Caco-2 (cell line): ENCODE results near the gene MUC5B. TPM values are rescaled to one million over a fixed set of nuclear protein-coding genes. Genes with fewer than 3 reads are reported as not detected.
A peak's percentile ranks its signal among the peaks of the same experiment; 100 is the strongest.

ENCODE experiments used
- BruUV-seq: library from RNA; stranded (reverse); fragments of 400-500 nt; replicated peaks from 2 replicates; lab custom pipeline; 2021; lab: Mats Ljungman, UMichigan
- CTCF ChIA-PET: fragments of 300-600 bp; sonication (Branson Sonifier 250); formaldehyde crosslinking; loops from one replicate; lab custom pipeline; 2022; ENCODE audit warnings: antibody characterized with exemption; lab: Charles Lee
- POLR2A ChIA-PET: fragments of 300-600 bp; sonication (Branson Sonifier 250); formaldehyde crosslinking; loops from one replicate; lab custom pipeline; 2022; ENCODE audit warnings: antibody characterized with exemption; lab: Charles Lee
- DNase-seq, 2 experiments: peaks; one replicate each; pipeline versions ENCODE4 v3.0.0 to v3.0.0-alpha.2; 2020 to 2022
- H3K27me3 ChIP-seq: replicated peaks from 2 replicates; pipeline ENCODE4 v1.6.0; 2011; ENCODE audit warnings: low read length; ENCODE audit not compliant: control insufficient read depth, insufficient read depth
- H3K36me3 ChIP-seq: 2 replicates; pipeline ENCODE4 v1.5.1; 2011; ENCODE audit warnings: low read length; ENCODE audit not compliant: control insufficient read depth, insufficient read depth
- H3K4me1 ChIP-seq: fragments of 250-450 bp; sonication (Bioruptor Pico); 2 replicates; pipeline ENCODE4 v1.5.1; 2020; ENCODE audit warnings: mild to moderate bottlenecking
- H3K4me3 ChIP-seq: 2 replicates; pipeline ENCODE4 v1.5.1; 2011; ENCODE audit warnings: low read depth, mild to moderate bottlenecking, control low read depth, low read length
- H3K9me3 ChIP-seq: fragments of 250-450 bp; sonication (Bioruptor Pico); 2 replicates; pipeline ENCODE4 v1.5.1; 2020; ENCODE audit warnings: mild to moderate bottlenecking, moderate library complexity
- H3K27ac Mint-ChIP-seq: one replicate; pipeline ENCODE4 v1.8.0; 2022; ENCODE audit warnings: mixed read lengths; ENCODE audit not compliant: unreplicated experiment
- H3K27me3 Mint-ChIP-seq: one replicate; pipeline ENCODE4 v1.8.0; 2022; ENCODE audit warnings: mixed read lengths; ENCODE audit not compliant: insufficient read depth, unreplicated experiment
- H3K36me3 Mint-ChIP-seq: one replicate; pipeline ENCODE4 v1.8.0; 2022; ENCODE audit warnings: mild to moderate bottlenecking, mixed read lengths; ENCODE audit not compliant: insufficient read depth, unreplicated experiment
- H3K4me1 Mint-ChIP-seq: one replicate; pipeline ENCODE4 v1.8.0; 2022; ENCODE audit warnings: low read depth, mixed read lengths; ENCODE audit not compliant: unreplicated experiment
- H3K4me3 Mint-ChIP-seq: one replicate; pipeline ENCODE4 v1.8.0; 2022; ENCODE audit warnings: mild to moderate bottlenecking, moderate library complexity, mixed read lengths; ENCODE audit not compliant: unreplicated experiment
- H3K9me3 Mint-ChIP-seq: one replicate; pipeline ENCODE4 v1.8.0; 2022; ENCODE audit warnings: mixed read lengths; ENCODE audit not compliant: unreplicated experiment
- CTCF ChIP-seq, 2 experiments: fragments of 200-600 bp in 1 of 2; IDR thresholded peaks; 1 replicate in 1 of 2; 2 replicates in 1 of 2; pipeline versions ENCODE4 v1.5.1 to v1.8.0; 2011 to 2022; ENCODE audit warnings: antibody characterized with exemption in 1 of 2, control low read depth in 1 of 2, inconsistent platforms in 1 of 2, low read depth in 1 of 2, low read length in 1 of 2, mild to moderate bottlenecking in 1 of 2, moderate library complexity in 1 of 2; ENCODE audit not compliant: insufficient read depth in 1 of 2, severe bottlenecking in 1 of 2, unreplicated experiment in 1 of 2
- intact Hi-C: fragments of 100-400 bp; cut with micrococcal nuclease; formaldehyde crosslinking; loops from one replicate; pipeline ENCODE4 v1.10.0; 2022; ENCODE audit not compliant: unreplicated experiment
- total RNA-seq: library from RNA; stranded (reverse); gene quantifications from 2 replicates; pipeline ENCODE4 v1.2.3, GENCODE V29; 2022

Gene MUC5B
- total RNA-seq, 1 experiment from 2014 or later = not detected

GRCh38 chr11:1223346-1224110, 662 bp downstream of the MUC5B start:
- H3K4me1 ChIP-seq = no peaks in the 10 kb centered on the region
- Mint-ChIP-seq H3K4me3 (no peak overlapping the region), H3K27ac (no peak overlapping the region), H3K36me3 (no peaks in the 10 kb centered on the region), H3K9me3 (no peaks in the 10 kb centered on the region), H3K4me1 (no peaks in the 10 kb centered on the region), H3K27me3 (no peaks in the 10 kb centered on the region)
- no TSS peak for BruUV-seq
- ChIA-PET CTCF (no interaction called here), POLR2A (no interaction called here)
- no peaks in the 10 kb centered on the region for H3K27me3 ChIP-seq
- no peaks in the 10 kb centered on the region for H3K36me3 ChIP-seq
- intact Hi-C loops = no loop called here
- peak in 1 of 2 experiments; percentile 30 for DNase-seq
- no peaks in the 10 kb centered on the region for H3K9me3 ChIP-seq
- TF ChIP-seq CTCF (IDR thresholded peaks at IDR 0.05; ENCODE audit: insufficient read depth in 1 of 2, low read depth in 1 of 2, low read length in 1 of 2, severe bottlenecking in 1 of 2, unreplicated experiment in 1 of 2) = no peak
- no peak overlapping the region for H3K4me3 ChIP-seq

DNA sequence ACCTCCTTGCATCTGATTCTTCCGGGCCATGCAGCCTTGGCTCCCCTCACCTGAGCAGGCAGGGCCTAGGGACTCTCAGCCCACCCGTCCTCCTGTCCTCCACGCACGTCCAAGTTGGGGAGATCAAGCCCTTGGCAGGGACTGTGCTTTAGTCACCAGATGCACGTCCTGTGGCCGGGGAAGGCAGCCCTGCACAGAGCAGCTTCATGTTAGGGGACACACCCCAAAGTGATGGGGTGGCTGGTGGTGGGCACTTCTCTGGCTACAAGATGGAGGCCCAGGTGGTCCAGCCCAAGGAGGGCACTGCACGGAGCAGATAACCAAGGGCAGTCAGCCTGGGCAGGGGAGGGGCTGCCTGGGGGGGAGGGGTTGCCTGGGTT, 1.2 kb downstream of the MUC5B start:
- Histone ChIP-seq H3K36me3 (no peaks in the 10 kb centered on the region), H3K27me3 (no peaks in the 10 kb centered on the region), H3K9me3 (no peaks in the 10 kb centered on the region), H3K4me1 (no peaks in the 10 kb centered on the region), H3K4me3 (no peak overlapping the region)
- no peaks in the 10 kb centered on the region for H3K36me3 Mint-ChIP-seq
- POLR2A ChIA-PET = no interaction called here
- H3K27ac Mint-ChIP-seq = no peak overlapping the region
- H3K4me3 Mint-ChIP-seq = no peak overlapping the region
- TF ChIP-seq CTCF (IDR thresholded peaks at IDR 0.05; ENCODE audit: insufficient read depth in 1 of 2, low read depth in 1 of 2, low read length in 1 of 2, severe bottlenecking in 1 of 2, unreplicated experiment in 1 of 2) = no peak
- intact Hi-C loops = no loop called here
- no peaks in the 10 kb centered on the region for H3K4me1 Mint-ChIP-seq
- no TSS peak for BruUV-seq
- DNase-seq = peak in 1 of 2 experiments; percentile 31
- H3K9me3 Mint-ChIP-seq = no peaks in the 10 kb centered on the region
- CTCF ChIA-PET = no interaction called here
- no peaks in the 10 kb centered on the region for H3K27me3 Mint-ChIP-seq

DNA sequence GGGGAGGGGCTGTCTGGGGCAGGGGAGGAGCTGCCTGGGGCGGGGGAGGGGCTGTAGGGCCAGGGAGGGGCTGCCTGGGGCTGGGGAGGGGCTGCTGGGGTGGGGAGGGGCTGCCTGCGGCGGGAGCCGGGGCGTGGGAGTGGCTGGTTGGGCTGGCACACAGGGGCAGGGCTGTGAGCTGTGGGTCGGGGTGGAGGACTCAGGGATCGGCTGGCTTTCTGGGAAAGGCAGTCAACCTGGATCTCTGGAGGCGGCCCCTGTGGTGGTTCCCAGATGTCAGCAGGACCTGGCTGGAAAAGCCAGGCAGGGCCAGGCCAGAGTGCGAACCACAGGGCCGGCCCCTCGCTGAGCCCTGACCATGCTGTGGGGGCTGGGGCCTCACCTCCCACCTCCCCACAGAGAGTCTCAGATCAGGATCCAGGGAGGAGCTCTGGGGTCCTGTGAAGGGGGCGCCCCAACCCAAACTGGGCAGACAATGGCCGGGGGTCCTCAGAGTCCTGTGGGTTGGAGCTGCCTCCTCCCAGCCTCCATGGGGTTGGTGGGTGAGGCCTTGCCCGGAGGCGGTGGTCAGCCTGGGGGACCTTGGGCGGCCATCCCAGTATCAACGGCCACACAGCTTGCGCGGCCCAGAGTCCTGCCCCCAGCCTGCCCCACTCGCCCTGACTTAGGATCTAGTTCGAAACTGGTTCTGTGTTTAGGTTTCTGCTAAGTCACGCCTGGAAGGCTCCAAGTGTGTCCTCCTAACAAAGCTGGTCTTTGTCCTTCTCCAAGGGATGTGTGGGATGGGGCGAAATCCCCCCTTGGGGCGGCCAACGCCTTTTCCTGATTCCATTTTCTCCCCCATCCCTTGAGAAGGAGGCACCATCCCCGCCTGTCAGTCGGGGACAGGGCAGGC, 1.9 kb downstream of the MUC5B start:
- Histone ChIP-seq H3K9me3 (no peaks in the 10 kb centered on the region), H3K4me3 (no peak overlapping the region), H3K4me1 (no peaks in the 10 kb centered on the region), H3K36me3 (no peaks in the 10 kb centered on the region), H3K27me3 (no peaks in the 10 kb centered on the region)
- CTCF ChIA-PET = interaction anchor here (0.5 to 0.6 kb wide), 2 partner anchors 12 to 86 kb away, joined by 3 to 4 read pairs; no protein-coding TSS in a partner anchor
- no peaks in the 10 kb centered on the region for H3K27me3 Mint-ChIP-seq
- no peak overlapping the region for H3K27ac Mint-ChIP-seq
- TF ChIP-seq CTCF (IDR thresholded peaks at IDR 0.05; ENCODE audit: insufficient read depth in 1 of 2, low read depth in 1 of 2, low read length in 1 of 2, severe bottlenecking in 1 of 2, unreplicated experiment in 1 of 2) = no peak
- POLR2A ChIA-PET = no interaction called here
- no peaks in the 10 kb centered on the region for H3K9me3 Mint-ChIP-seq
- H3K4me3 Mint-ChIP-seq = no peak overlapping the region
- H3K4me1 Mint-ChIP-seq = no peaks in the 10 kb centered on the region
- no TSS peak for BruUV-seq
- intact Hi-C loops = no loop called here
- H3K36me3 Mint-ChIP-seq = no peaks in the 10 kb centered on the region
- DNase-seq = peak in 1 of 2 experiments; percentile 17
